ENCODE data around the gene ZNF493. TPM values are rescaled to one million over a fixed set of nuclear protein-coding genes. Genes with fewer than 3 reads are reported as not detected.

Gene ZNF493
- 10 to 100 TPM; 15.7 to 17.5 TPM for total RNA-seq

DNA sequence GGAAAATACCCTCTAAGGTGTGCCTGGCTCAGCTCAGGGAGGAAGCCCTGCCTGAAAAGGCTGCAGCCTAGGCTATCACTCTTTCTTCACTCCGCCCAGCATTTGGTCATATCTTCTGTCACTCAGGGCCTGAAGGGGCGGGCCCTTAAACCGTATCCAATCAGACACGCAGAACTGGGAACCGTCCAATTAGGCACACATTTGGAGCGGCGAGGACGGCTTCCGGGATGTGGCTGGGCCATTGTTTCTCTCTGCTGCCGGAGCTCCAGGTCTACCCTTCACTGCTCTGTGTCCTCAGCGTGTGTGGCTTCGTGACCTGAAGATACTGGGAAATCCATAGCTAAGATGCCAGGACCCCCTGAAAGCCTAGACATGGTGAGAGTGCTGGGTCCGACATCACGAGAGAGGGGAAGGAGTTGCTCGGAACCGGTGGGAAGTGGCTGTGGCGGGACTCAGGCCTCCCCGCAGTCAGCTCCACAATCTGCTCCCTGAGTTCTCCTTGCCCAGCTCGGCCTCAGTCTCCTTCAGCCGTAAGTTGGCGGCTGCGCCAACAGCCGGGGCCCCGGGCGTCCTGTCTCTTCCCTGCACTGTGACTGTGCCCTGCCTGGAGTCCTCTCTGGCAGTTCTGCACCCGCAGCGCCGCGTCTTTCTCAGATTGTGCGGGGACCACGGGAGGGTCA is at the start of gene ZNF493:
Gene ZNF493, plus strand, starts transcription at position 241 of the 680 bp plus-strand sequence. Its CDS starts 105 bp downstream, at position 346.
- peak within 1 kb of the TSS; percentile 93 for H3K4me3 Mint-ChIP-seq
- H3K9me3 Mint-ChIP-seq, result peaks cover 27% of the 10 kb centered on the region
- POLR2A ChIA-PET, result interaction anchor here (0.7 to 2.4 kb wide), 29 partner anchors 34 to 1877 kb away, joined by 3 to 28 read pairs (median 4); partner anchors contain the start of genes ZNF100, ZNF257, ZNF429 and ZNF43
- H3K27ac Mint-ChIP-seq, result peak within 1 kb of the TSS; percentile 81
- H3K36me3 Mint-ChIP-seq (ENCODE audit: low read depth), result peaks cover 41% of the 10 kb centered on the region
- peak; percentile 93 for DNase-seq
- H3K27me3 Mint-ChIP-seq, result no peaks in the 10 kb centered on the region
- CTCF ChIA-PET, result interaction anchor here (0.9 kb wide), 1 partner anchor 69 kb away, joined by 3 read pairs; no protein-coding TSS in a partner anchor
- peaks cover 22% of the 10 kb centered on the region for H3K4me1 Mint-ChIP-seq

DNA sequence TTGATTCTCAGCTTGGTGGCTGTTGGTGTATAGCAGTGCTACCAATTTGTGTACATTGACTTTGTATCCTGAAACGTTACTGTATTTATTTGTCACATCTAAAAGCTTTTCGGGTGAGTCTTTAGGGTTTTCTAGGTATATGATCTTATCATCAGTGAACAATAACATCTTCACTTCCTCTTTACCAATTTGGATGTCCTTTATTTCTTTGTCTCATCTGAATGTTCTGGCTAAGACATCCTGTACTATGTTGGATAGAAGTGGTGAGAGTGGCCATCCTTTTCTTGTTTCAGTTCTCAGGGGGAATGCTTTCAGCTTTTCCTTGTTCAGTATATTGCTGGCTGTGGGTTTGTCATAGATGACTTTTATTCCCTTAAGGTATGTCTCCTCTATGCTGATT is 44.1 kb upstream of the ZNF493 start:
- Mint-ChIP-seq H3K36me3 (ENCODE audit: low read depth) (no peaks in the 10 kb centered on the region), H3K4me3 (no peak overlapping the region), H3K27ac (no peak overlapping the region), H3K9me3 (peaks cover 46% of the 10 kb centered on the region), H3K4me1 (peaks cover 4% of the 10 kb centered on the region), H3K27me3 (no peaks in the 10 kb centered on the region)
- DNase-seq, result no peak
- CTCF ChIA-PET, result interaction anchor here (0.7 kb wide), 1 partner anchor 24 kb away, joined by 3 read pairs; the partner anchor contains the start of gene ZNF708
- POLR2A ChIA-PET, result no interaction called here

DNA sequence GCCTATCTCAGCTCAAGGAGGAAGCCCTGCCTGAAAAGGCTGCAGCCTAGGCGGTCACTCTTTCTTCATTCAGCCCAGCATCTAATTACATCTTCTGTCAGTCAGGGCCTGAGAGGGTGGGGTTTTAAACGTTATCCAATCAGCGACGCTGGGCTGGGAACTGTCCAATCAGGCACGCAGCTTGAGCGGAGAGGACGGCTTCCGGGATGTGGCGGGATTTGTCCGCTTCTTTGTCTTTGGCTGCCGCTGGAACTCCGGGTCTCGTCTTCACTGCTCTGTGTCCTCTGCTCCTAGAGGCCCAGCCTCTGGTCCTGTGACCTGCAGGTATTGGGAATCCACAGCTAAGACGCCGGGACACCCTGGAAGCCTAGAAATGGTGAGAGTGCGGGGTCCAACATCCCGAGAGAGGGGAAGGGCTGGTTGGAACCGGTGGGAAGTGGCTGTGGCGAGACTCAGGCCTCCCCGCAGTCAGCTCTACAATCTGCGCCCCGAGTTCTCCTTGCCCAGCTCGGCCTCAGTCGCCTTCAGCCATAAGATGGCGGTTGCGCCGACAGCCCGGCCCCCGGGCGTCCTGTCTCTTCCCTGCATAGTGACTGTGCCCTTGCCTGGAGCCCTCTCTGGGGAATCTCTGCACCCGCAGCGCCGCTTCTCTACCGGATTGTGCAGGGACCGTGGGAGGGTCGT is 38.0 kb upstream of the ZNF493 start, which contains the start of gene ZNF738:
Gene ZNF738, plus strand, starts transcription at position 233 of the 684 bp plus-strand sequence. Its CDS starts 141 bp downstream, at position 374.
- ChIA-PET CTCF (interaction anchor here (1.2 to 1.4 kb wide), 2 partner anchors 31 to 435 kb away, joined by 3 to 4 read pairs; partner anchors contain the start of gene ZNF85), POLR2A (interaction anchor here (0.6 to 3.6 kb wide), 13 partner anchors 11 to 793 kb away, joined by 3 to 40 read pairs (median 5); partner anchors contain the start of genes ZNF257, ZNF429, ZNF430 and ZNF493)
- no peaks in the 10 kb centered on the region for H3K27me3 Mint-ChIP-seq
- H3K36me3 Mint-ChIP-seq (ENCODE audit: low read depth), result peaks cover 46% of the 10 kb centered on the region
- peaks cover 10% of the 10 kb centered on the region for H3K4me1 Mint-ChIP-seq
- peak; percentile 88 for DNase-seq
- peaks cover 34% of the 10 kb centered on the region for H3K9me3 Mint-ChIP-seq
- H3K4me3 Mint-ChIP-seq, result peak within 1 kb of the TSS; percentile 98
- H3K27ac Mint-ChIP-seq, result peak within 1 kb of the TSS; percentile 96

GRCh38 chr19:21362291-21362690 is 34.6 kb upstream of the ZNF493 start:
- H3K27me3 Mint-ChIP-seq, result no peaks in the 10 kb centered on the region
- POLR2A ChIA-PET, result interaction anchor here (1.4 kb wide), 1 partner anchor 35 kb away, joined by 3 read pairs; the partner anchor contains the start of gene ZNF493
- H3K36me3 Mint-ChIP-seq (ENCODE audit: low read depth), result peaks cover 76% of the 10 kb centered on the region

GRCh38 chr19:21383980-21384582 is 12.9 kb upstream of the ZNF493 start:
- Mint-ChIP-seq H3K27ac (no peak overlapping the region), H3K4me3 (no peak overlapping the region), H3K4me1 (no peaks in the 10 kb centered on the region), H3K36me3 (ENCODE audit: low read depth) (peaks cover 61% of the 10 kb centered on the region), H3K27me3 (no peaks in the 10 kb centered on the region), H3K9me3 (peaks cover 65% of the 10 kb centered on the region)
- no peak for DNase-seq
- ChIA-PET CTCF (no interaction called here), POLR2A (interaction anchor here (0.9 kb wide), 1 partner anchor 25 kb away, joined by 3 read pairs; no protein-coding TSS in a partner anchor)

More at GRCh38 chr19:21362291-21362690, 34.6 kb upstream of the ZNF493 start:
- Mint-ChIP-seq H3K4me3 (no peak overlapping the region), H3K27ac (no peak overlapping the region), H3K9me3 (peaks cover 26% of the 10 kb centered on the region), H3K4me1 (peaks cover 10% of the 10 kb centered on the region)
- DNase-seq, result no peak
- CTCF ChIA-PET, result no interaction called here

GRCh38 chr19:21396121-21396520 is 812 bp upstream of the ZNF493 start:
- H3K4me3 Mint-ChIP-seq, result no peak overlapping the region
- no peak for DNase-seq
- no peak overlapping the region for H3K27ac Mint-ChIP-seq
- H3K9me3 Mint-ChIP-seq, result peaks cover 34% of the 10 kb centered on the region
- no peaks in the 10 kb centered on the region for H3K27me3 Mint-ChIP-seq
- ChIA-PET CTCF (no interaction called here), POLR2A (interaction anchor here (0.8 to 2.4 kb wide), 15 partner anchors 36 to 1229 kb away, joined by 3 to 28 read pairs (median 6); partner anchors contain the start of genes ZNF100, ZNF429, ZNF43 and ZNF430)
- H3K36me3 Mint-ChIP-seq (ENCODE audit: low read depth), result peaks cover 37% of the 10 kb centered on the region
- H3K4me1 Mint-ChIP-seq, result peaks cover 22% of the 10 kb centered on the region

DNA sequence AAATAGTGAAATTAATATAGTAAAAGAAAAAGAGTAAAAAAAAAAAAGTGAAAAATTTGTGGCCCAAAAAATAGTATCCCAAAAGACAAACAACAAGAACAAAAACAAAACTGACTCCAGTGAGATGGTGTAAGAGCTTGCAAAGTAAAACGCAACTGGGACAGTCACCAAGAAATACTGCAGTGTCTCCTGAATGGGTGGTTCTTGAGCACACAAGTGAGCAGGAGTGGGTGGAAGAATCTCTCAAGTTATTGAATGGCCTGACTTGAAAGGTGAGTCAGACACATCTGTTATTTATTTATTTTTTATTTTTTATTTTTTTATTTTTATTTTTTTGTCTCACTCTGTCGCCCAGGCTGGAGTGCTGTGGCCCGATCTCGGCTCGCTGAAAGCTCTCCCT is 1.9 kb downstream of the ZNF493 start:
- CTCF ChIA-PET, result interaction anchor here (0.7 kb wide), 1 partner anchor 726 kb away, joined by 3 read pairs; no protein-coding TSS in a partner anchor
- peaks cover 55% of the 10 kb centered on the region for H3K36me3 Mint-ChIP-seq (ENCODE audit: low read depth)
- H3K4me3 Mint-ChIP-seq, result no peak overlapping the region

DNA sequence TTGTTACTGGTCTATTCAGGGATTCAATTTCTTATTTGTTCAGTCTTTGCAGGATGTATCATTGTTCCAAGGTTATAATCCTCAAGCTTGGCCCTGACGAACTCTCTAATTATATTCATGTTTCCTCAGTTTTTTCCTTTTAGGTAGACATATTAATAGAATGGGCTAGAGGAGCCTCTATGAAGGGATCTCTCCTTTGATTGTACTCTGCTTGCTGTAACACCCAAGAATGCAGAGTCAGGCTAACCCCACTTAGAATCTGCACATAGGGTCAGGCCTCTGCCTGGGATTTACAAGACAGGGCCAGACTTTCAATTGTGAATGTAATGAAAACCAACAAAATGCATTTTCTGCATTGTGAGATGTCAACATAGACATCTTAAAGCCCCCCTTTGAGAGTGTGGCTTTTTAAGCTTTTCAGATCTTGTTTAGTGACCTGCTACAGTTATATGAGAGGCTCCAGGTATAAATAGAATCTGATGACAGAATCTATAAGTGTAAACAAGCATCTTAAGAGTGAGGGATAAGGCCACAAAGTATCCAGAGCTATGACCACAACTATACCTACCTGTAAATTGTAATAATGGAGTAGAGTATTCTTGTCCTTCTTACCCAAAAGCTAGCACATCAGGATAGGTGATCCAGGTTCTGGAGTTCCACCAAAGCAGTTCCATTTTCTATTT is 5.5 kb downstream of the ZNF493 start:
- DNase-seq, result no peak
- Mint-ChIP-seq H3K27ac (no peak overlapping the region), H3K9me3 (peaks cover 41% of the 10 kb centered on the region), H3K4me3 (no peak overlapping the region), H3K36me3 (ENCODE audit: low read depth) (peaks cover 73% of the 10 kb centered on the region), H3K4me1 (peaks cover 15% of the 10 kb centered on the region), H3K27me3 (no peaks in the 10 kb centered on the region)
- ChIA-PET CTCF (no interaction called here), POLR2A (interaction anchor here (0.6 kb wide), 1 partner anchor 320 kb away, joined by 4 read pairs; no protein-coding TSS in a partner anchor)

More for the DNA sequence above, 1.9 kb downstream of the ZNF493 start:
- no peaks in the 10 kb centered on the region for H3K27me3 Mint-ChIP-seq
- DNase-seq, result no peak
- H3K27ac Mint-ChIP-seq, result no peak overlapping the region
- H3K4me1 Mint-ChIP-seq, result peaks cover 22% of the 10 kb centered on the region
- peaks cover 29% of the 10 kb centered on the region for H3K9me3 Mint-ChIP-seq
- POLR2A ChIA-PET, result no interaction called here

GRCh38 chr19:21410166-21410565 is 13.2 kb downstream of the ZNF493 start:
- ChIA-PET POLR2A (no interaction called here), CTCF (no interaction called here)
- no peak for DNase-seq
- H3K27ac Mint-ChIP-seq, result no peak overlapping the region
- peaks cover 43% of the 10 kb centered on the region for H3K9me3 Mint-ChIP-seq
- H3K27me3 Mint-ChIP-seq, result no peaks in the 10 kb centered on the region
- no peaks in the 10 kb centered on the region for H3K4me1 Mint-ChIP-seq
- H3K36me3 Mint-ChIP-seq (ENCODE audit: low read depth), result peaks cover 83% of the 10 kb centered on the region
- H3K4me3 Mint-ChIP-seq, result no peak overlapping the region

- Mint-ChIP-seq H3K36me3 (ENCODE audit: low read depth) (peaks cover 57% of the 10 kb centered on the region), H3K4me1 (no peaks in the 10 kb centered on the region), H3K27me3 (no peaks in the 10 kb centered on the region), H3K27ac (no peak overlapping the region), H3K9me3 (peaks cover 64% of the 10 kb centered on the region), H3K4me3 (no peak overlapping the region)
- DNase-seq, result no peak
- POLR2A ChIA-PET, result no interaction called here
- CTCF ChIA-PET, result no interaction called here
Observed at GRCh38 chr19:21422244-21422643, 25.3 kb downstream of the ZNF493 start.

GRCh38 chr19:21423057-21424041 is 26.4 kb downstream of the ZNF493 start:
- CTCF ChIA-PET, result no interaction called here
- Mint-ChIP-seq H3K9me3 (peaks cover 55% of the 10 kb centered on the region), H3K27ac (no peak overlapping the region), H3K27me3 (no peaks in the 10 kb centered on the region), H3K4me3 (no peak overlapping the region), H3K4me1 (no peaks in the 10 kb centered on the region), H3K36me3 (ENCODE audit: low read depth) (peaks cover 46% of the 10 kb centered on the region)
- no peak for DNase-seq
- POLR2A ChIA-PET, result no interaction called here

Measured in activated CD4-positive, alpha-beta memory T cell treated with anti-CD3 and anti-CD28 coated beads, Interleukin-2, amount 10 ng/mL, durations not matched to agents 7 days and 5 days (primary cell).